Lung (tissue), 12 donors: ENCODE data around the gene CRTC3. TPM values are rescaled to one million over a fixed set of nuclear protein-coding genes. Genes with fewer than 3 reads are reported as not detected.
"Not testable (repeated sequence)": the region's sequence is repeated elsewhere in the genome, so short reads cannot be mapped to it uniquely, and the experiment has no call there.

Source experiments
- ATAC-seq: fragments of 200-7000 bp; cut with Tn5 transposase; one replicate; pipeline ENCODE4 v1.9.1; 2020; ENCODE audit warnings: moderate number of reproducible peaks; ENCODE audit not compliant: insufficient read depth, low FRiP score
- DNase-seq, 3 donors: peaks; one replicate each; pipeline ENCODE4 v3.0.0-alpha.2; 2013 to 2017
- H3K27ac ChIP-seq, 2 donors: one replicate each; pipeline ENCODE4 v1.5.1; 2013; ENCODE audit warnings: mild to moderate bottlenecking in 2 of 2, moderate library complexity in 2 of 2, control low read depth in 1 of 2, inconsistent platforms in 1 of 2, low read depth in 1 of 2, low read length in 1 of 2
- H3K27me3 ChIP-seq, 3 donors: one replicate each; pipeline ENCODE4 v1.5.1; 2013; ENCODE audit warnings: low read length in 2 of 3; ENCODE audit not compliant: control insufficient read depth in 3 of 3, insufficient read depth in 3 of 3
- H3K36me3 ChIP-seq, 4 donors: one replicate each; pipeline ENCODE4 v1.5.1; 2013; ENCODE audit warnings: low read length in 4 of 4, mild to moderate bottlenecking in 1 of 4, moderate library complexity in 1 of 4; ENCODE audit not compliant: control insufficient read depth in 4 of 4, insufficient read depth in 4 of 4
- H3K4me1 ChIP-seq, 5 donors: one replicate each; pipeline ENCODE4 v1.5.1; 2013; ENCODE audit warnings: low read length in 5 of 5, mild to moderate bottlenecking in 2 of 5, moderate library complexity in 1 of 5; ENCODE audit not compliant: control insufficient read depth in 5 of 5, insufficient read depth in 5 of 5
- H3K4me3 ChIP-seq: one replicate; pipeline ENCODE4 v1.5.1; 2013; ENCODE audit warnings: mild to moderate bottlenecking, control low read depth, moderate library complexity
- H3K9ac ChIP-seq, 2 donors: one replicate each; pipeline ENCODE4 v1.5.1; 2013; ENCODE audit warnings: low read length in 2 of 2, control low read depth in 1 of 2; ENCODE audit not compliant: insufficient read depth in 1 of 2
- H3K9me3 ChIP-seq, 4 donors: one replicate each; pipeline ENCODE4 v1.5.1; 2013; ENCODE audit warnings: low read length in 3 of 4, mild to moderate bottlenecking in 1 of 4, moderate library complexity in 1 of 4; ENCODE audit not compliant: control insufficient read depth in 4 of 4, insufficient read depth in 3 of 4
- WGBS, 2 donors: extraction: QIAGEN DNeasy Blood & Tissue Kit; methylation state at CpG; one replicate each; pipeline ENCODE4 v1.1.7; 2013; 5-methylcytosine and 5-hydroxymethylcytosine counted together
- polyA plus RNA-seq, 2 donors: library from polyadenylated mRNA; stranded (reverse); fragments of 200-250 nt; gene quantifications; one replicate each; pipeline ENCODE4 v1.2.1, GENCODE V29; 2013
- total RNA-seq, 2 donors: library from RNA; depleted of rRNA in 1 of 2; stranded (reverse); fragments of >200 nt in 1 of 2; gene quantifications; one replicate each; pipeline ENCODE4 v1.2.1, GENCODE V29; 2014 to 2021
- TF ChIP-seq, protein P1 (sequence below): IDR thresholded peaks from 2 replicates; pipeline ENCODE4 v1.5.1; 2012; ENCODE audit warnings: mild to moderate bottlenecking; ENCODE audit errors: control extremely low read depth, extremely low read depth
- donor health status: control.
- donor health status: control.
- donor health status: Bipolar disorder and iron deficiency.
- donor health status: healthy.
- donor health status: DM: yes; HTN: yes; CAD: no.

Gene CRTC3
- total and polyA plus RNA-seq, 4 donors, result 12.0 to 47.9 (median 28.2) TPM

DNA sequence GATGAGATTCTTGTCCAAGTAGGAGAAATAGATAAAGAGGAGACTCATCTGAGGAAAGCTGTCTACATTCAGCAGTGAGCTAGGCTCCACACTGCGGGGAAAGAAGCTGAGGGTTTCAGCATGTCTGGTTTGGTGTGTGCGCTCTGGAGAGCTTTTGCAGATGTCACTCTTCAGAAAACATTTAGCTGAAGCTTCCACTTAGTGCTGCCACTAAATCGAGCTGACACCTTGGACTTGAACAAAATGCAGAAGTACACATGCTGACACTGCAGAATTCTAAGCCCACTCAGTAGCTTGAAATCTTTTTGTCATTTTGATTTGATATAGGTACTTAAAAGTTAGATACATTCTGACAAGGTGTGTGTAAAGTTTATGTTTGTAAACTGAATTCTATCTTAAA is 32.3 kb upstream of the CRTC3 start:
- Histone ChIP-seq H3K9me3 (no peaks in the 10 kb centered on the region), H3K4me3 (no peak overlapping the region), H3K36me3 (peaks cover 32 to 52% (median 37%) of the 10 kb centered on the region in 4 donors), H3K4me1 (peaks cover 0 to 1% (median 0%) of the 10 kb centered on the region in 5 donors), H3K9ac (no peak overlapping the region), H3K27ac (no peak overlapping the region), H3K27me3 (no peaks in the 10 kb centered on the region)
- TF ChIP-seq, protein P1, sequence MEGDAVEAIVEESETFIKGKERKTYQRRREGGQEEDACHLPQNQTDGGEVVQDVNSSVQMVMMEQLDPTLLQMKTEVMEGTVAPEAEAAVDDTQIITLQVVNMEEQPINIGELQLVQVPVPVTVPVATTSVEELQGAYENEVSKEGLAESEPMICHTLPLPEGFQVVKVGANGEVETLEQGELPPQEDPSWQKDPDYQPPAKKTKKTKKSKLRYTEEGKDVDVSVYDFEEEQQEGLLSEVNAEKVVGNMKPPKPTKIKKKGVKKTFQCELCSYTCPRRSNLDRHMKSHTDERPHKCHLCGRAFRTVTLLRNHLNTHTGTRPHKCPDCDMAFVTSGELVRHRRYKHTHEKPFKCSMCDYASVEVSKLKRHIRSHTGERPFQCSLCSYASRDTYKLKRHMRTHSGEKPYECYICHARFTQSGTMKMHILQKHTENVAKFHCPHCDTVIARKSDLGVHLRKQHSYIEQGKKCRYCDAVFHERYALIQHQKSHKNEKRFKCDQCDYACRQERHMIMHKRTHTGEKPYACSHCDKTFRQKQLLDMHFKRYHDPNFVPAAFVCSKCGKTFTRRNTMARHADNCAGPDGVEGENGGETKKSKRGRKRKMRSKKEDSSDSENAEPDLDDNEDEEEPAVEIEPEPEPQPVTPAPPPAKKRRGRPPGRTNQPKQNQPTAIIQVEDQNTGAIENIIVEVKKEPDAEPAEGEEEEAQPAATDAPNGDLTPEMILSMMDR, result no peak
- DNase-seq (no peak), ATAC-seq (no peak)
- 61 to 66% methylated on average over 3 of the region's 3 CpGs for WGBS, 2 donors

DNA sequence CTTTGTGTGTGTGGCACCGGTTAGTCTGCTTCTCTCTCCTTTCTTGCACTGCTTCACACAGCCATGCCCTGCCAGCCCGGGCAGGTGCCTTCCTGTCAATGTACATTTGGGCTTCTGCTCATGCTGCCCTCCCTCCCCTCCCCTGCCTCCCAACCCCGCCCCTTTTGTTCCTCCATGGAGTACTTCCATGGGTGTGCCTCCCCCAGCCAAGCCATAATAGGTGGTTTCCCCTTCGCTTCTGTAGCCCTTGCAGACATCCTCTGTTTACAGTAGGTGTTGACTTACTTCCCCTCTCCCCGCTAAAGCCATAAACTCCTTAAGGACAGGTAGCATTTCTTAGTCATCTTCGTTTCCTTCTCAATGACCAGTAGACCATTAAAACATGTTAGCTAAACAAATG is 31.8 kb upstream of the CRTC3 start:
- peaks cover 0 to 1% (median 0%) of the 10 kb centered on the region in 5 donors for H3K4me1 ChIP-seq
- DNase-seq (no peak), ATAC-seq (peak; percentile 86)
- H3K9ac ChIP-seq, result no peak overlapping the region
- no peaks in the 10 kb centered on the region for H3K27me3 ChIP-seq
- H3K36me3 ChIP-seq, result peaks cover 28 to 52% (median 34%) of the 10 kb centered on the region in 4 donors
- H3K4me3 ChIP-seq, result no peak overlapping the region
- WGBS, 2 donors, result 49 to 67% methylated on average over 6 of the region's 6 CpGs
- TF ChIP-seq, protein P1, result no peak
- H3K9me3 ChIP-seq, result no peaks in the 10 kb centered on the region
- peak overlapping the region in 1 of 2 donors; percentile 22 for H3K27ac ChIP-seq

DNA sequence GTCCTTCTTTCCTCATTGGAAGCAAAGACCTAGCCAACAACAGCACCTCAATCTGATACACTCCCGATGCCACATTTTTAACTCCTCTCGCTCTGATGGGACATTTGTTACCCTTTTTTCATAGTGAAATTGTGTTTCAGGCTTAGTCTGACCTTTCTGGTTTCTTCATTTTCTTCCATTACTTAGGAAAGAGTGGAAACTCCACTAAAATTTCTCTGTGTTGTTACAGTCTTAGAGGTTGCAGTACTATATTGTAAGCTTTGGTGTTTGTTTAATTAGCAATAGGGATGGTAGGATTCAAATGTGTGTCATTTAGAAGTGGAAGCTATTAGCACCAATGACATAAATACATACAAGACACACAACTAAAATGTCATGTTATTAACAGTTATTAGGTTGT is 29.6 kb upstream of the CRTC3 start:
- H3K27ac ChIP-seq, result no peak overlapping the region
- no peaks in the 10 kb centered on the region for H3K27me3 ChIP-seq
- no peak overlapping the region for H3K4me3 ChIP-seq
- no peak for DNase-seq
- H3K4me1 ChIP-seq, result peaks cover 0 to 1% (median 0%) of the 10 kb centered on the region in 5 donors
- TF ChIP-seq, protein P1, result no peak
- H3K9me3 ChIP-seq, result no peaks in the 10 kb centered on the region
- H3K9ac ChIP-seq, result no peak overlapping the region
- WGBS, 2 donors, result 95 to 96% methylated on average over 2 of the region's 2 CpGs
- ATAC-seq, result no peak
- H3K36me3 ChIP-seq, result peaks cover 22 to 41% (median 27%) of the 10 kb centered on the region in 4 donors

DNA sequence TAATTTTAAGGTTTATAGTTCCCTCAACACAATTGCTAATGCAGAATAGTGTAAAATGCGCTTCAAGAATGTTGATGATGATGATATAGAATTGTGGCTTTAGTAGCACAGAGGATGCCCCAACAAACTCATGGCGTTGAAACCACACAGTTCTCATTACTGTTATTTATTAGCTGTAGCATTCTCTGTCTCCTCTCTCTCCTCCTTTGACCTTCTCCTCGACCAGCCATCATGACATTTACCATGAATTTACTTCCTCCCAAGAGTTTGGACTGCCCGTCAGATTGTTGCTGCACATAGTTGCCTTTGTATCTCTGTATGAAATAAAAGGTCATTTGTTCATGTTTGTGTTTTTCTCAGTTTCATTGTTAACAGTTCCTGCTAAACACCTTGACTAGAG is 27.8 kb upstream of the CRTC3 start:
- Histone ChIP-seq H3K36me3 (peaks cover 21 to 35% (median 22%) of the 10 kb centered on the region in 4 donors), H3K4me3 (no peak overlapping the region), H3K27me3 (no peaks in the 10 kb centered on the region), H3K27ac (no peak overlapping the region), H3K9me3 (no peaks in the 10 kb centered on the region), H3K4me1 (peaks cover 0 to 1% (median 0%) of the 10 kb centered on the region in 5 donors), H3K9ac (no peak overlapping the region)
- ATAC-seq, result no peak
- WGBS, 2 donors, result 72 to 77% methylated on average over 4 of the region's 4 CpGs
- TF ChIP-seq, protein P1, result no peak
- no peak for DNase-seq

DNA sequence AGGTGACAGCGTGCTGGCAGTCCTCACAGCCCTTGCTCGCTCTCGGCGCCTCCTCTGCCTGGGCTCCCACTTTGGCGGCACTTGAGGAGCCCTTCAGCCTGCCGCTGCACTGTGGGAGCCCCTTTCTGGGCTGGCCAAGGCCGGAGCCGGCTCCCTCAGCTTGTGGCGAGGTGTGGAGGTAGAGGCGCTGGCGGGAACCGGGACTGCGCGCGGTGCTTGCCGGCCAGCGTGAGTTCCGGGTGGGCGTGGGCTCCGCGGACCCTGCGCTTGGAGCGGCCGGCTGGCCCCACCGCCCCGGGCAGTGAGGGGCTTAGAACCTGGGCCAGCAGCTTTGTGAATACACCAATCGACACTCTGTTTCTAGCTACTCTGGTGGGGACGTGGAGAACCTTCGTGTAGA is 18.9 kb upstream of the CRTC3 start:
- not testable (repeated sequence) for H3K4me3 ChIP-seq, H3K9me3 ChIP-seq, H3K27me3 ChIP-seq, ATAC-seq, DNase-seq, H3K4me1 ChIP-seq, H3K27ac ChIP-seq, H3K36me3 ChIP-seq, H3K9ac ChIP-seq
- WGBS, 2 donors, result 95 to 98% methylated on average over 29 of the region's 29 CpGs
